HFFc6 (cell line): Measurements from ENCODE around the gene PAQR4. TPM values are rescaled to one million over a fixed set of nuclear protein-coding genes. Genes with fewer than 3 reads are reported as not detected.

Experiments used
- DNase-seq: peaks from one replicate; pipeline ENCODE4 v3.0.0-alpha.2; 2018
- H3K27ac Mint-ChIP-seq: 2 replicates; pipeline ENCODE4 v1.8.0; 2020; ENCODE audit warnings: mild to moderate bottlenecking, mixed read lengths
- H3K27me3 Mint-ChIP-seq: 2 replicates; pipeline ENCODE4 v1.8.0; 2021; ENCODE audit warnings: mild to moderate bottlenecking, moderate library complexity, mixed read lengths; ENCODE audit not compliant: insufficient read depth
- H3K36me3 Mint-ChIP-seq: 2 replicates; pipeline ENCODE4 v1.8.0; 2021; ENCODE audit warnings: low read depth, mixed read lengths
- H3K4me1 Mint-ChIP-seq: 2 replicates; pipeline ENCODE4 v1.8.0; 2020; ENCODE audit warnings: low read depth, mixed read lengths
- H3K4me3 Mint-ChIP-seq: 2 replicates; pipeline ENCODE4 v1.8.0; 2020; ENCODE audit warnings: mild to moderate bottlenecking, moderate library complexity, mixed read lengths
- H3K9me3 Mint-ChIP-seq: 2 replicates; pipeline ENCODE4 v1.8.0; 2020; ENCODE audit warnings: mild to moderate bottlenecking, mixed read lengths
- total RNA-seq, 6 experiments: library from RNA; stranded (reverse); fragmentation: NEBNext Ultra II Directional; extraction: Animal tissue kit (Norgen Biotek cat#: 25700); gene quantifications; 2 replicates in 1 of 6; 3 replicates in 5 of 6; pipeline ENCODE4 v1.2.3, GENCODE V29; 2021
- TF ChIP-seq, protein P1 (sequence below): fragments of 200-600 bp; sonication (generic); IDR thresholded peaks from 2 replicates; pipeline ENCODE4 v1.5.0; 2021; ENCODE audit warnings: antibody characterized with exemption, mild to moderate bottlenecking

PAQR4 gene
- total RNA-seq, 6 experiments from 2014 or later: 5.7 to 16.5 (median 13.7) TPM

DNA sequence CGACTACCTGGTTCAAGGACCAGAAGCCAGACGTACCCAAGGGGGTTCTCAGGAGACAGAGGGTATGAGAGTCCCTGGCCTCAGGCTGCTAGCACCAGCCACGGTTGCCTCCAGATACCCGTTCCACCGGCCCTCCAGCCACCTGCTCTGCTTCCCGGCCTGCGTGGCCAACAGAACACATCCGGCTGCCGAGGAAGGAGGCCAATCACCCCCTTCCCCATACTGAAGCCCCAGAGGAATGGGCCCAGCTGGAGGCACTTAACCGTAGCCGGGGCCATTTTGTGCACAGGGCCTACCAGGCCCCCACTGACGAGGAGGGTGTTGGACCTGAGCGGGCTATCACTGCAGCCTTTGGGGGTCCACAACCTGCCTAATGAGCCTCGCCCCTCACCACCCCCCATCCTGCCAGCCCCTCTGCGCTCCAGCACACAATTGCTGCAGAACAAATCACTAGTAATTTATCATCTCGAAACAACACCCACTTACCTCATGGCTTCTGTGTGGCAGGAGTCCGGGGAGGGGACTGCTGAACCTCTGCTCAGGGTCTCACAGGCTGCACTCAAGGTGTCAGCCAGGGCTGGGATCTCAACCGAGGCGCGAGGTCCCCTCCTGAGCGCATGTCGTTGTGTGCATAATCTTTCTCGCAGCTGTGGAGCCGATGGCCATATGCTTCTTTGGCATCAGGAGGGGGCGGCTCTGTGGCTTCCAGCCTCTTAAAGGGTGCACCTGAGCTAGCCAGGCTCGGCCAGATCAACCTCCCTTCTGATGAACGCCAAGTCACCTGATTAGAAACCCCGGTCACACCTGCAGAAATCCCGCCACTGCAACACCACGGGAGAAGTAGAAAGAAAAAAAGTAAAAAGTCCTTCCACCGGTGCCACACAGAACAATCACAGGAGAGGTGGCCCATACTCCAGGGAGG is 15.2 kb upstream of the PAQR4 start:
- Mint-ChIP-seq H3K4me3 (no peak overlapping the region), H3K27me3 (peaks cover 17% of the 10 kb centered on the region), H3K27ac (no peak overlapping the region)

DNA sequence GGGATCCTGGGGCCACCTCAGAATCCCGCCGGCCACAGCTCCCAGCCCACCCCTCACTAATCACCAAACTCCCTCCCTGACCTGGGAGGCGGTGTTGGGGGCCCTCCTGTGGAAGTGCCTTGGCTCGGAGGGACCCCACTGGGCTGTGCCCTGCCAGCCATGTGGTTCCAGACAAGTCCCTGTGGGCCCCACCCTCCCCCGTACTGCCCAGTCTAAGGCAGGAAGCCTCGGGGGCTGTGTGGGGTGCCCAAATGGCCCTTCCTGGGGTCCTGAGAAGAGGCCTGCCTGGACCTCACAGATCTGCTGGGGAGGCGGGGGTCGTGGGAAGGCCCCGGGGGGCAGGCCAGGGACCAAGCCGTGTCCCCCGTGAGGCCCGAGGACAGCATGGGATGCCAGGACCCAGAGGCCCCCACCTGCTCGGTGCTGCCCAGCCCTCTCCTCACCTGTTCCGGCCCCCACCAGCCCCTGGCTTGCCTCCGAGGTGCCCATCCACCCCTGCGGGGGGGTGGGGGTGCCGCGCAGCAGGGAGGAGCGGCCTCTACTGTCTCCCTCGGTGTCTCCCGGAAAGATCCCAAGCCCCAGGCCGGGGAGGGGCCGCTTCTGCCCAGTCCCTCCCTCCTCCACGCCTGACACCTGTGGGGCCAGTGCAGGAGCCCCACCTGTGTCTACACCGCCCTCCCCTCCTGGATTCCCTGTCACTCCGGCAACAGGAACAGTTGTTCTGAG is 14.3 kb upstream of the PAQR4 start:
- Mint-ChIP-seq H3K36me3 (0 out of 2 replicates have a peak, but pooled peaks cover 6% of the 10 kb centered on the region), H3K4me1 (no peaks in the 10 kb centered on the region), H3K4me3 (no peak overlapping the region), H3K9me3 (no peaks in the 10 kb centered on the region), H3K27me3 (peaks cover 24% of the 10 kb centered on the region), H3K27ac (no peak overlapping the region)
- no peak for DNase-seq
- TF ChIP-seq, protein P1, sequence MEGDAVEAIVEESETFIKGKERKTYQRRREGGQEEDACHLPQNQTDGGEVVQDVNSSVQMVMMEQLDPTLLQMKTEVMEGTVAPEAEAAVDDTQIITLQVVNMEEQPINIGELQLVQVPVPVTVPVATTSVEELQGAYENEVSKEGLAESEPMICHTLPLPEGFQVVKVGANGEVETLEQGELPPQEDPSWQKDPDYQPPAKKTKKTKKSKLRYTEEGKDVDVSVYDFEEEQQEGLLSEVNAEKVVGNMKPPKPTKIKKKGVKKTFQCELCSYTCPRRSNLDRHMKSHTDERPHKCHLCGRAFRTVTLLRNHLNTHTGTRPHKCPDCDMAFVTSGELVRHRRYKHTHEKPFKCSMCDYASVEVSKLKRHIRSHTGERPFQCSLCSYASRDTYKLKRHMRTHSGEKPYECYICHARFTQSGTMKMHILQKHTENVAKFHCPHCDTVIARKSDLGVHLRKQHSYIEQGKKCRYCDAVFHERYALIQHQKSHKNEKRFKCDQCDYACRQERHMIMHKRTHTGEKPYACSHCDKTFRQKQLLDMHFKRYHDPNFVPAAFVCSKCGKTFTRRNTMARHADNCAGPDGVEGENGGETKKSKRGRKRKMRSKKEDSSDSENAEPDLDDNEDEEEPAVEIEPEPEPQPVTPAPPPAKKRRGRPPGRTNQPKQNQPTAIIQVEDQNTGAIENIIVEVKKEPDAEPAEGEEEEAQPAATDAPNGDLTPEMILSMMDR: no peak

More for the DNA sequence above, 15.2 kb upstream of the PAQR4 start:
- no peak for DNase-seq
- peaks cover 10% of the 10 kb centered on the region; the same call in 1 of the 2 replicates for H3K36me3 Mint-ChIP-seq
- H3K9me3 Mint-ChIP-seq: no peaks in the 10 kb centered on the region
- H3K4me1 Mint-ChIP-seq: no peaks in the 10 kb centered on the region
- TF ChIP-seq, protein P1: no peak

DNA sequence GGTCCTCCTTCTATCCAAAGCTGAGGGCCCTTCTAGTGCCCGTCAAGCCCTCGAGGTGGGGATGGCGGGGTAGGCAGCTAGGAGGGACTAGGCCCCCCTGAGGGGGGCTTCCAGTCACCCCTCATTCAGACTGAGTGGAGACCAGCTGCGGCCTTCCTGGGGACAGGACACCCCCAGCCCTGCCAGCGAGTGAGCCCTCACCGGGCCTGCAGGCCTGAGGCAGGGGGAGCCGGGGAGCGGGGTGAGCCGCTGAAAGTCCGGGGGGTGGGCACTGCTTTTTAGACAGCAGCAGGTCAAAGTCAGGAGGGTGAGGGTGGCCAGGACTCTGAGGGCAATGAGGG is 13.7 kb upstream of the PAQR4 start:
- TF ChIP-seq, protein P1: no peak
- H3K4me3 Mint-ChIP-seq: no peak overlapping the region
- H3K27me3 Mint-ChIP-seq: peaks cover 30% of the 10 kb centered on the region
- H3K36me3 Mint-ChIP-seq: 0 out of 2 replicates have a peak, but pooled peaks cover 4% of the 10 kb centered on the region
- H3K4me1 Mint-ChIP-seq: no peaks in the 10 kb centered on the region
- no peak overlapping the region for H3K27ac Mint-ChIP-seq
- H3K9me3 Mint-ChIP-seq: no peaks in the 10 kb centered on the region
- no peak for DNase-seq

DNA sequence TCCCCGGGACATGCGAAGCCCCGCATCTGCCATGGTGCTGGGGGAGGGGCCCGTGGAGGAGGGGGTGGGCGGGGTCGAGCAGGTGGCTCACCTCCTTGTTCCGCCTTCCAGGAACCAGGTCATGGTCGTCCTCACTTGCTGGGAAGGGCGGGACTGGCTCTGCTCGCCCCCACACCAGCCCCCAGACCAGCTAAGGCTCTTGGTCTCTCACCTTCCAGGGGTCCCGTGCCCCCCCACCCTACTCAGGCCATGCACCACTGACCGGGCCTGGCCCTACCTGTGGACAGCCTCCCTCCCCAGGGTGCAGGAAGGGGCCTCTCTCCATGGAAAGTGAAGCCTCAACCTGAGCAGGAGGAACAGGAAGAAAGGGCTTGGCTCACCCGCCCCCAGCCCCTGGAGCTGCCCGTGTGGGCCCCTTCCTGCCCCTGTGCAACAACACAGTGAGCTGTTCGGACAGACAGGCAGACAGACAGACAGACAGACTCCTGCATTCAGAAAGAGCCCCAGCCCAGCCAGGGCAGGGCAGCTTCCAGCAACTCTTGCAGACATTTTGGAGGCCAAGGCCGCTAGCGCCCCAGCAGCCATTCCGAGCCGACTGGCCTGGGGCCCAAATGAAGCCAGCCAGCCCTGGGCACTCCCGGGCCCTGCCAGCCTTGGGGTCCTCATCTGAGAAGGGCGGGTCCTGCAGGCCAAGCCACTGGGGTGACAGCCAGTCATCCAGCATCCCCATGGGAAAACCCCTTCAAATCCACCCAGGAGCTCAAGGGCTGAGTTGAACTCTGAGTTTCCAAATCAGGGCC is 13.2 kb upstream of the PAQR4 start:
- Mint-ChIP-seq H3K27ac (no peak overlapping the region), H3K36me3 (no peaks in the 10 kb centered on the region), H3K4me3 (no peak overlapping the region), H3K27me3 (peaks cover 31% of the 10 kb centered on the region), H3K9me3 (no peaks in the 10 kb centered on the region), H3K4me1 (no peaks in the 10 kb centered on the region)
- TF ChIP-seq, protein P1: no peak
- no peak for DNase-seq

DNA sequence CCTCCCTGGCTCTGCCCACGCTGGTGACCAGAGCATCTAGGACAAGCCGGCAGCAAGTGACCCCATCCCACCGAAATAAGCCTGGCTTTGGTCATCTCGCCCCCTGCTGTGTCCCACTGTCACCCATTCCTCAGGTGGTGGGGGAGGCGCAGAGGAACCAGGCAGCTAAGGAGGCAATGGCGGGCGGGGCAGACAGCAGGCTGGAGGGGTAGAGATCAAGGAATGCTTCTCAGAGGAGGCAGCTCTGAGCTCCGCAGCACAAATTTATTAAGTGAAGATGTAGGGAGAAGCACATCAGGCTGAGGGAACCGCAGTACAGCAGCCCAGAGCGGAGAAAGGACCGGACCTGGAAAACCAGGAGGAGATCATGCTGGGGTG is 12.6 kb upstream of the PAQR4 start:
- Mint-ChIP-seq H3K27ac (no peak overlapping the region), H3K27me3 (peaks cover 29% of the 10 kb centered on the region), H3K4me3 (no peak overlapping the region), H3K36me3 (no peaks in the 10 kb centered on the region), H3K4me1 (no peaks in the 10 kb centered on the region), H3K9me3 (no peaks in the 10 kb centered on the region)
- TF ChIP-seq, protein P1: no peak
- no peak for DNase-seq
